Umbilical cord (tissue), 2 donors: ENCODE data around the gene RHPN2. TPM values are rescaled to one million over a fixed set of nuclear protein-coding genes. Genes with fewer than 3 reads are reported as not detected.
"Not testable (repeated sequence)": the region's sequence is repeated elsewhere in the genome, so short reads cannot be mapped to it uniquely, and the experiment has no call there.

Source experiments
- DNase-seq: peaks from one replicate; pipeline ENCODE4 v3.0.0-alpha.2; 2015; ENCODE audit warnings: low spot score
- total RNA-seq: library from RNA; depleted of rRNA; stranded (reverse); fragments of >200 nt; gene quantifications from one replicate; pipeline ENCODE4 v1.2.3, GENCODE V29; 2014; ENCODE audit warnings: low replicate concordance; ENCODE audit not compliant: insufficient read depth

Gene RHPN2
- total RNA-seq, 1 donor from 2014 or later = 4.1 TPM

DNA sequence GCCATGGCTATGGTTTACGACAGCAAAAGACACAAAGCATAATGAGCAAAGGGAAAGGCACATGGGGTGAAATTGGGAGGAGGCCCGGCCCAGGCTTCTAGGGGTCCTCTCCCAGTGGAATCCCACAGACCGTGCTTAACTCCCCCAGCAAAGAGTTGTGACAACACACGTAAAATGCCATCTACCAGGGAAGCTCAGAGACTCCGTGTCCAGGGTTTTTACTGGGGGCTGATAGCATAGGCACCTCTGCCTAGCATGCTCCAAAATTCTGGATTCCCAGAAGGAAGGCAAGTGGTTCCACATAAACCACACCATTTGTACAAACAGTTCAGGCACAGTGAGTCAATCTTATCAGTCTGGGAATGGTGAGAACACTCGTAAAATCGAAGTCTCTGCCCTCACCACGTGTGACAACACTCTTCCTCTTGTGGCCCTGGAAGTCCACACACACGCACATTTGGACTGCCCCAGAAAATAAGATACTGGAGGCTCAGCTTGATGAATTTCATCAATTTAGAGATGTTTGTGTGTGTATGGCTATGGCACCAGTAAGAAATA, 34.9 kb downstream of the RHPN2 start:
- DNase-seq = no peak

- DNase-seq = not testable (repeated sequence)
Observed at GRCh38 chr19:33026602-33027001, 38.1 kb downstream of the RHPN2 start.

DNA sequence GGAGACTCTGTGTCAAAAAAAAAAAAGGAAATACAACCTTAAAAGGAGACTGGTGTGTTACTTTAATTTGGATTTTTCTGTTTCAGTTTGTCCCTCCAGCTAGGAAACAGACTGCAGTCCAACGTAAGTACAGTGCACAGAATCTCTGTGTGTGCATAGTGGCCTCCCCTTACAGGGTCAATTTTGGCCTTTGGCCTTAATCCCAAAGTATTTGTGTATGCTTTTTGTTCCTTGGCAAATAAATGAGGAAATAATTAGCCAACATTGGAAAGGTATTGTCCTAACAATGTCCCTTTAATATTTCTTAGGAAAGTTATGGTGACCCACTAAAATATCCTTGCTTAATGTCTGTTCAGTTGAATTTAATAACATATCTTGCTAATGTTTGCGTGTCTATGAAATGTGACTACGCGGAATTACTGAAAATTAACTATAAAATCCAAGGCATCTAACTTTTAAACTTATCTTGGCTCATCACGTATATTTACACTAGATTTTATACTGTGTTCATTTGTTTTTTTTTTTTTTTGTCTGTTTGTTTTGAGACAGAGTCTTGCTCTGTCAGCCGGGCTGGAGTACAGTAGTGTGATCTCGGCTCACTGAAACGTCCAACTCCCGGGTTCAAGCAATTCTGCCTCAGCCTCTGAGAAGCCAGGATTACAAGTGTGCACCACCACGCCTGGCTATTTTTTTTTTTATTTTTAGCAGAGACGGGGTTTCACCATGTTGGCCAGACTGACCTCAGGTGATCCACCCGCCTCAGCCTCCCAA, 39.0 kb downstream of the RHPN2 start:
- not testable (repeated sequence) for DNase-seq

- no peak for DNase-seq
Observed at GRCh38 chr19:33024398-33024797, 40.3 kb downstream of the RHPN2 start.

DNA sequence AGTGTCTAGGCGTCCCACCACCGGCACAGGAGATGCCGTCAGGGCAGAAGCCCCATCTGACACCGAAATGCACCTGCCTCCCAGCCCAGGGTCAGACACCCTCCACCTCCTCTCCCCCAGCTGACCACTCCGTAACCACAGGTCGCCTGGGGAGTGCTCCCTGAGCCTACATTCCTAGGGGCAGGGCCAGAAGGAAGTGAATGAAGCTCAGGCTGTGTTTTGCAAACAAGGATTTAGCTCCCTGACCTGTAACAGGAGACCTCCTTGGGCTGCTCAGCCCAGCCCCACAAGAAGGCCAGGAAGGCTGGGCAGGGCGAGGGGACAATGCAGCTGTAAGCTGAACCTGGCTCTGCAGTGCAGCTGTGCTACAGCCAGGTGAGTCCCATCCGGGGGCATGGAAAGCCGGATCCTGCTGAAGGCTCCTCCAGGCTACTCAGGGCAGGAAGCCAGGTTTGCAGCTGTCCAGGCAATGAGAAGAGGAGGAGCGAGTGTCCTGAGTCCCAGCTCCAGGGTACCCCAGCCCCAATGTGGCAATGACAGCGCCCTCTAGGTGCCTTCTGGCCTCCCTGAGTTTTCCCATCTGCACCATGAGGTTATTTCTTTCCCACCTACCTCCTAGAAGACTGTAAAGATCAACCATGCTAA, 42.1 kb downstream of the RHPN2 start:
- no peak for DNase-seq

GRCh38 chr19:33010891-33011290, 53.8 kb downstream of the RHPN2 start:
- DNase-seq = peak; percentile 9

- no peak for DNase-seq
Observed at GRCh38 chr19:33008738-33009137, 56.0 kb downstream of the RHPN2 start.

DNA sequence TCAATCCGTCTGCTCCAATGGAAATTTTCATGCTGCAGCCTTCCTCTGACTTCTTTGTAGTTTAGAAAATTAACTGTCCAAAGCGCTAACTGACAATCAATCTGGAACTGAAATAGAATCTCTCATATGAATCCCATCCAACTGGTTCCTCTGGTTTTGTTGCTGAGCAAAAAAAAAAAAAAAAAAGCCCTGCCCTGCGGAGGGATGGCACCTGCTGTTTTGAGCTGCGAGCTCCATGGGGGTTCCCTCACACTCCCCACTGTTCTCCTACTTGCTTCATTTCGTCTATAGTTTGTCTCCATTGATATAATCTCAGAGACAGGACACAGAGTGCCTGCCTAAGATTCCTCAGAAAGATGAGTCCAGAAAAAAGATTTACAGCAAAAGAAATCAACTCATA, 59.2 kb downstream of the RHPN2 start:
- peak; percentile 57 for DNase-seq

- DNase-seq = not testable (repeated sequence)
Observed at GRCh38 chr19:33003424-33004024, 61.2 kb downstream of the RHPN2 start.

DNA sequence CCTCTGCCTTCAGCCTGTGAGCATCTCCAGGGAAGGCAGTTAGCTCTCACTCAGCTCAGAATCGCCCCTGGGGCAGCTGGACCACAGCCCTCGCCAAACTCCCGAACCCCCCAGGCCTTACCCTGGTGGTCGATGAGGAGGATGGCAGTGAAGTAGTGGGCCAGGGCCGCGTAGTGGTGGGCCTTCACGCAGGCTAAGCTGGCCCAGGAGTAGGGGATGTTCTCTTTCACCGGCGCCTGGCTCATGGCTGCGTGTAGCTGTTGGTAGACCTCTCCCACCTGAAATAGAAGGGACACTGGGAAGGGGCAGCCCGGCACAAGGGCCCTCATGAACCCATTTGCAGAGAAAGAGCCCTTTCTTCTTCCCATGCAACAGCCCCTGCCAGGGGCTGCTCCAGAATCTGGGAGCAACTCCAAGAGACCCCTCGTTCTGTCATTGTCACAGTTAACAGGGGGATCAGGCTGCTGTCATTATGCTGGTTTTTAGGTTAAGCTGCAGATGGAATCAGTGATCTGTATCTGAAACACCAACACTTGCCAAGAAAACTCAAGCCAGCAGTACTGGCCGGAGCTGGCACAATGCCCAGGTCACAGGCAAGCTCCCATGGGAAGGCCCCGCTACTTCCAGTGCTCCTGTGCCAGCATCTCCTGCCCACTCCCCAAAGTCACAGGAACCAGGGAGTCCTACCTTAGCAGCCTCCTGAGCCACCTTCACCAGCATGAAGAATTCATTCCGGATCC, 62.4 kb downstream of the RHPN2 start:
- not testable (repeated sequence) for DNase-seq

DNA sequence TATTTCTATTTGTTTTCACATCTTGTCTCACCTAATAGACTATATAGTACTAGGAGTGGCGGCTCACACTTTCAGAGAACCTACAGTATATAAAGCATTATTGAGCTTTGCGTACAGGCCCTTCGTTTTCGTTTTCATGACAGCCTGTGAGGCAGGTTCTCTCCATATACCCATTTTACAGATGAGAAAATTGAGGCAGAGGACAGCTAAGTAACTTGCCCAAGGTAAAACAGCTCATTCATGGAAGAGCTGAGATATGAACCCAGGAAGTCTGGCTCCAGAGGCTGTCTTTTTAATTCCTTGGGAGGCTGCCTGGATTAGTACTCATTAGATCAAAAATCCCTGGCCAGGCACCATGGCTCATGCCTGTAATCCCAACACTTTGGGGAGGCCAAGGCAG, 63.8 kb downstream of the RHPN2 start:
- DNase-seq = no peak

GRCh38 chr19:33000510-33000909, 64.2 kb downstream of the RHPN2 start:
- no peak for DNase-seq

GRCh38 chr19:32998722-32999121, 66.0 kb downstream of the RHPN2 start:
- DNase-seq = no peak

DNA sequence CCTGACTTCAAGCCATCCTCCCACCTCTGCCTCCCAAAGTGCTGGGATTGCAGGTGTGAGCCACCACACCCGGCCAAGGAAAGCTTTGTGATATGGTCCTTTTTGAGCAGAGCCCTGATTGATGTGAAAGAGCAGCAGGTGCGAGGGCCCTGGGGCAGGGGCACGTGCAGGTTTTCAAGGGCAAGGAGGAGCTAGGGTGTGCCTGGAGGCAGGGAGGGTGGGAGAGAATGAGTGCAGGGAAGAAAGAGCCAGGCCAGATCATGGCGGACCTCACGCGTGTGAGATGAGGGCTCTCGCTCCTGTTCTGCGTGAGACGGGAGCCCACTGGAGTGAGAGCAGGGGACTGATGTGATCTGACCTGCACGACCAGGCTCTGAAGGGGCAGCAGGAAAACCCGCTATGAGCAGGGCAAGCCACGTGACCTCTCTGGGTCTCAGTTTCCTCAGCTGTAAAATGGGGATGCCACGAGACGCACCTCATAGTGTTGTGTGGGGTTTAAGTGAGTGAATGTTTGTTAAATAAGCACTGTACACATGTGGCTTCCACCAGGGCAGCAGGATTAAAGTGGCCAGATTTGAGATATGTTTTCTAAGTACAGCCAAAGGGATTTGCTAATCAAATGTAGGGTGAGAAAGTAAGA, 66.9 kb downstream of the RHPN2 start:
- DNase-seq = no peak

GRCh38 chr19:32997061-32997464, 67.6 kb downstream of the RHPN2 start:
- DNase-seq = not testable (repeated sequence)

DNA sequence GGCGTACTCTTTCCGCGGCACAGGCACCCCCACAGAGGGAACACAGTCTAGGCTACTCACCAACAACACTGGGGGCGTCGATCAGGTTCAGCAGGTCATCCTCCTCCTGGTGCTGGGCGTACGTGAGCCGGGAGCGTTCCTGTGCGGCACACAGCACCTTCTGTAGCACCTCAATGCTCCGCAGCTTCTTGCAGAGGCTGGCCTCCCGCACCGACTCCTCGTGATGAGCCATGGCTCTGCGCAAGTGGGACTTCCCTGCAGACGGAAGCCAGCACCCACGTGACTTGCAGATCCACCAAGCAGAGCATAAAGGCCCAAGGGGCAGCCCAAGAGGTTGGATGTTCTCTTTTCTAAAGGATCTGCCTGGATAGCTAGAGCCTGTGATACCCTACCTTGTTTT, 68.7 kb downstream of the RHPN2 start:
- not testable (repeated sequence) for DNase-seq

GRCh38 chr19:32988724-32989123, 76.0 kb downstream of the RHPN2 start:
- no peak for DNase-seq

DNA sequence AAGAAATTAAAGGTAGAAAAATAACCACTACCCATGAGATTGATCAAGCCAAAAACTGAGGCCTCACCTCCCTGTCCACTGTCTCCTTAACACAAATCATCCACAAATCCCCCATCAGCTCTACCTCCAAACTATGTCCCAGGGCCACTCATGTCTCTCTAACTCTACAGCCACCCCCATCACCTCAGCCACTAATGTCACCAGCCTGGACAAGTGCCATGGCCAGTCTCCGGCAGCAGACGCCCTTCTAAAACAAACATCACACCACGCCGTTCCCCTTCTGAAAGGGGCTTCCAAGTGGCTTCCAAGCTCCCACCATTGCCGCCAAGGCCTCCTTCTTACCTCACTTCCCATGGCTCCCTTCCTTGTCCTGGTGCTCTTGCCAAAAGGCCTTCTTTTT, 76.4 kb downstream of the RHPN2 start:
- DNase-seq = not testable (repeated sequence)

DNA sequence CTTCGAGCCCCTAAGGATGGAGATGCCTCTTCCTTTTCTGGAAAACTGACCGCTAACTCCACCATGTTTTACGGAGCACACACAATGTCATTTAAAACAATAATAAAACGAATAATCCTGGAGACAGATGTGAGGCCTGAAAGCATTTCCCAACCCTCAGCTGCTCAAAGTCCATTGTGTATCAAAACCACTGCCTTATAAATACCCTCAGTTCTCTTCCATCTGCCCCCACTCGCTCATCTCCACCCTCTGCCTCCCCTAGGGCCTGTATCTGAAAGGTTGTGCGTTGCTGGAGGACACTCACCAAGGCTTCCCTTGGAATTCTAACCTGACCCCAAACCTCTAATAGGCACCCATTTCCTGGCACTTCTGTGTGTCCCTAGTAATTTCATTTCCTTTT, 82.2 kb downstream of the RHPN2 start:
- DNase-seq = not testable (repeated sequence)

DNA sequence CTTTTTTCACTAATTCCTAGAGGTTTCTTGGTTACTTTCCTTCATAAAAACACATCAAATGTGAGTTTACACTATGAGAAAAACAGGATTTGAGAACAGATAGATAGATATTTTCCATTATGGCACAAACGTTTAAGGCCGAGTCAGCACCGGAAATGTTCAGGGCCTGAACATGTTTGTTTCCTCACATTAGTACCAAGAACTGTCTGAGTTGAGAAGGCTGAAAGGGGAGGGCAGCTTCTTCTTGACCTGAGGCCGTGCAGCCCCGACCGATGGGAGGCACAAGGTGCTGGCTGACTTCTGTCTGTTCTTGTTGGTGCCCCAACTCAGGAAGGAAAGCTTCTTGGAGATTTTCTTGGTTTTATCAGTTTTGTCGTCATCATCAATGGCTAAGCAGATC, 84.9 kb downstream of the RHPN2 start:
- DNase-seq = not testable (repeated sequence)

DNA sequence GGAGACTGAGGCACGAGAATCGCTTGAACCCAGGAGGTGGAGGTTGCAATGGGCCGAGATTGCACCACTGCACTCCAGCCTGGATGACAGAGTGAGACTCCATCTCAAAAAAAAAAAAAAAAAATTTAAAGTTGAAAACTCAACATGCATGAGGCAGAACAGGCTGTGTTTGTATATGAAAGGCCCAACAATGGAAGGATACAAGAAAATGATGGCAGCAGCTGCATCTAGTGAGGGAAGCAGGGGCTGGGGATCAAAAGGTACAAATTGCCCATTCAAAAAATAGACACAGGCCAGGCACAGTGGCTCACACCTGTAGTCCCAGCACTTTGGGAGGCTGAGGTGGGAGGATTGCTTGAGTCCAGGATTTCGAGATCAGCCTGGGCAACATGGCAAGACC, 86.9 kb downstream of the RHPN2 start:
- not testable (repeated sequence) for DNase-seq
